Measurements from ENCODE around the gene KYNU. TPM values are rescaled to one million over a fixed set of nuclear protein-coding genes. Genes with fewer than 3 reads are reported as not detected.

Gene KYNU
- total RNA-seq, 6 donors from 2014 or later = 9.4 to 45.2 (median 15.6) TPM

DNA sequence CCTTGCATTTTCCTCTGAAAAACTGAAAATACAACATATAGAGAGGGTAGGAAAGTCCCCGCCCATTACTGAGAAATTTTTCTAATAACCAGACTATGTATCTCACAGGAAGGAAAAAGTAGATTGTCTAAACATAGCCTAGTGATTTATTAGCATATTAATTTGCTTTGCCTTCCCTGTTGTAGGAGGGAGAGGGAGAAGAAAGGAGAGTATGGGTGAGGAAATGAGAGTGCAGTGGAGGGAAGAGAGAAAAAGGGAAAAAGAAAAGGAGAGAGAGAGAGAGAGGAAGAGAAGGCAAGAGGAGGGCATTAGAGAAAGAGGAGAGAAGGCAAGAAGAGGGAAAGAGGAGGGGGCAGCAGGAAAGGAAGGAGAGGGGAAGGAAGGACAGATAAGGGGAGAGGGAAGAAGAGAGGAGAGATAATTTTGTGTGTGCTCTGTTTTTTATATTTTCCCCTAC, 3.6 kb upstream of the KYNU start:
- no peak overlapping the region for H3K4me3 ChIP-seq
- no peak for DNase-seq
- peak overlapping the region; percentile 73 to 77 (median 74) for H3K27ac ChIP-seq
- no peaks in the 10 kb centered on the region for H3K36me3 ChIP-seq
- H3K9me3 ChIP-seq = no peaks in the 10 kb centered on the region
- no peak for ATAC-seq (ENCODE audit: low FRiP score in 2 of 2)
- H3K4me1 ChIP-seq = peaks cover 3 to 9% (median 6%) of the 10 kb centered on the region in 4 donors
- WGBS, 2 donors = 90 to 91% methylated on average over 1 of the region's 1 CpG
- no peaks in the 10 kb centered on the region for H3K27me3 ChIP-seq
- no peak for TF ChIP-seq EP300 (IDR thresholded peaks at IDR 0.05)
- TF ChIP-seq, protein P1, sequence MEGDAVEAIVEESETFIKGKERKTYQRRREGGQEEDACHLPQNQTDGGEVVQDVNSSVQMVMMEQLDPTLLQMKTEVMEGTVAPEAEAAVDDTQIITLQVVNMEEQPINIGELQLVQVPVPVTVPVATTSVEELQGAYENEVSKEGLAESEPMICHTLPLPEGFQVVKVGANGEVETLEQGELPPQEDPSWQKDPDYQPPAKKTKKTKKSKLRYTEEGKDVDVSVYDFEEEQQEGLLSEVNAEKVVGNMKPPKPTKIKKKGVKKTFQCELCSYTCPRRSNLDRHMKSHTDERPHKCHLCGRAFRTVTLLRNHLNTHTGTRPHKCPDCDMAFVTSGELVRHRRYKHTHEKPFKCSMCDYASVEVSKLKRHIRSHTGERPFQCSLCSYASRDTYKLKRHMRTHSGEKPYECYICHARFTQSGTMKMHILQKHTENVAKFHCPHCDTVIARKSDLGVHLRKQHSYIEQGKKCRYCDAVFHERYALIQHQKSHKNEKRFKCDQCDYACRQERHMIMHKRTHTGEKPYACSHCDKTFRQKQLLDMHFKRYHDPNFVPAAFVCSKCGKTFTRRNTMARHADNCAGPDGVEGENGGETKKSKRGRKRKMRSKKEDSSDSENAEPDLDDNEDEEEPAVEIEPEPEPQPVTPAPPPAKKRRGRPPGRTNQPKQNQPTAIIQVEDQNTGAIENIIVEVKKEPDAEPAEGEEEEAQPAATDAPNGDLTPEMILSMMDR (IDR thresholded peaks at IDR 0.05) = no peak
- no peak for TF ChIP-seq POLR2AphosphoS5 (IDR thresholded peaks at IDR 0.05)
- TF ChIP-seq POLR2A (IDR thresholded peaks at IDR 0.05) = no peak

DNA sequence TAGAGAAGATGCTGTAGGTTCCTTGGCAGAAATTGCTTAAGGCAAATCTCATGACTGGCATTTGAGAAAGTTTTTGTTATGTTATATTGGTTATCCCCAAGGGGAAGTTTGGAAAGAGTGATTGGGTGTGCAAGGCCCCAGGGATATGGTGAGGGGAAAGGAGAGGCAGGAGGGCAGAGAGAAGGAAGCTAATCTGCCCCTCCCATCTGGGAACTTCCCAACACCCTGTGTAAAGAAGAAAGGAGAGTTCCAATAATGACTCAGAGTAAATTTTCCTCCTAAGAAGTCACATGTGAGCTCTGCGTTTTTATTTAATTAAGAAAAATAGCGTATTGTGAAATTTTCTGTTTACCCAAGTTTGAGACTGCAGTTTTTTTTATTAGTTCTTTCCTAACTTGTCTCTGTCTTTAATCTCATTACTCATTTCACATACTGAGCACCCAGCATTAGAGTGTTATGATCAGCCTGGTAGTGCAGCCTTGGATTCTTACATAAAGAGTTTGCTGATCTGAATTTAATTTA, 3.1 kb upstream of the KYNU start:
- Histone ChIP-seq H3K36me3 (no peaks in the 10 kb centered on the region), H3K27ac (peak overlapping the region; percentile 73 to 77 (median 74)), H3K4me3 (no peak overlapping the region), H3K9me3 (no peaks in the 10 kb centered on the region), H3K4me1 (peaks cover 3 to 9% (median 6%) of the 10 kb centered on the region in 4 donors), H3K27me3 (no peaks in the 10 kb centered on the region)
- ATAC-seq (ENCODE audit: low FRiP score in 2 of 2) = peak; percentile 93
- DNase-seq = peak in 1 of 2 donors; percentile 87
- 11% methylated on average over 2 of the region's 2 CpGs for WGBS, 2 donors
- TF ChIP-seq POLR2A (IDR thresholded peaks at IDR 0.05) (peak in 1 of 4 donors; percentile 47), EP300 (IDR thresholded peaks at IDR 0.05) (peak in 3 of 4 donors; percentile 2 to 72 (median 48)), POLR2AphosphoS5 (IDR thresholded peaks at IDR 0.05) (peak in 1 of 2 donors; percentile 53)
- TF ChIP-seq, protein P1 (IDR thresholded peaks at IDR 0.05) = no peak

DNA sequence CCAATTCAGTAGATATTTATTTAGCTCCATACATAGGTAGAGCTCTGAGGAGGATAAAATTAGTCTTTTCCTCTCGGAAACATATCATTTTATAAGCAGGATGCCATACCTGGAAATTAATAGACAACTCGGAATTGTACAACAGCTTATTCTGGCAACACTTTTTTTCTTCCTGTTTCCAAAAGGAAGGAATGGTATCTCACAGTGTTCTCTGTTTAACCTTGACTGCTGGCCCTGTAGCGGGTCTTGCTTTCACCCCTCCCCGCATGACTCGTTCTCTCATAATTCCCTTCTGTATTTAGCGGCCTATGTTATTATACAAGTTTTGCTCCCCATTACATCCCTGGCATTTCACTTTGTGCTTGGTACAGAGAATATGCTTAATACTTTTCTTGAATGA, 2.5 kb upstream of the KYNU start:
- ATAC-seq (ENCODE audit: low FRiP score in 2 of 2) (no peak), DNase-seq (no peak)
- whole genome bisulfite sequencing, 2 donors = 88 to 92% methylated on average over 6 of the region's 6 CpGs
- H3K27ac ChIP-seq = peak overlapping the region in 3 of 4 donors; percentile 27 to 75 (median 71)
- TF ChIP-seq, protein P1 (IDR thresholded peaks at IDR 0.05) = no peak
- no peak for TF ChIP-seq EP300 (IDR thresholded peaks at IDR 0.05)
- TF ChIP-seq POLR2A (IDR thresholded peaks at IDR 0.05) = no peak
- no peak for TF ChIP-seq POLR2AphosphoS5 (IDR thresholded peaks at IDR 0.05)
- no peak overlapping the region for H3K4me3 ChIP-seq
- H3K36me3 ChIP-seq = no peaks in the 10 kb centered on the region
- H3K4me1 ChIP-seq = peaks cover 3 to 9% (median 6%) of the 10 kb centered on the region in 4 donors
- no peaks in the 10 kb centered on the region for H3K27me3 ChIP-seq
- no peaks in the 10 kb centered on the region for H3K9me3 ChIP-seq

- H3K4me3 ChIP-seq = no peak overlapping the region
- H3K36me3 ChIP-seq = no peaks in the 10 kb centered on the region
- WGBS, 2 donors = 92 to 93% methylated on average over 4 of the region's 4 CpGs
- H3K4me1 ChIP-seq = peaks cover 3 to 9% (median 6%) of the 10 kb centered on the region in 4 donors
- no peak for DNase-seq
- ATAC-seq (ENCODE audit: low FRiP score in 2 of 2) = no peak
- no peaks in the 10 kb centered on the region for H3K9me3 ChIP-seq
- H3K27me3 ChIP-seq = no peaks in the 10 kb centered on the region
- TF ChIP-seq, protein P1 (IDR thresholded peaks at IDR 0.05) = no peak
- TF ChIP-seq EP300 (IDR thresholded peaks at IDR 0.05) = no peak
- no peak for TF ChIP-seq POLR2A (IDR thresholded peaks at IDR 0.05)
- no peak for TF ChIP-seq POLR2AphosphoS5 (IDR thresholded peaks at IDR 0.05)
- no peak overlapping the region for H3K27ac ChIP-seq
Observed at GRCh38 chr2:142875652-142876051, 1.8 kb upstream of the KYNU start.

GRCh38 chr2:142876423-142876822, 1.0 kb upstream of the KYNU start:
- TF ChIP-seq, protein P1 (IDR thresholded peaks at IDR 0.05) = no peak
- TF ChIP-seq EP300 (IDR thresholded peaks at IDR 0.05) = no peak
- TF ChIP-seq POLR2A (IDR thresholded peaks at IDR 0.05) = no peak
- no peak for TF ChIP-seq POLR2AphosphoS5 (IDR thresholded peaks at IDR 0.05)
- Histone ChIP-seq H3K4me3 (no peak overlapping the region), H3K4me1 (peaks cover 3 to 9% (median 6%) of the 10 kb centered on the region in 4 donors), H3K27ac (no peak overlapping the region), H3K9me3 (no peaks in the 10 kb centered on the region), H3K36me3 (no peaks in the 10 kb centered on the region), H3K27me3 (no peaks in the 10 kb centered on the region)
- 77 to 78% methylated on average over 2 of the region's 2 CpGs for WGBS, 2 donors
- DNase-seq = no peak
- ATAC-seq (ENCODE audit: low FRiP score in 2 of 2) = no peak
